Keratinocyte (primary cell): ENCODE measurements around the gene CCNI. TPM values are rescaled to one million over a fixed set of nuclear protein-coding genes. Genes with fewer than 3 reads are reported as not detected.

Experiments used
- DNase-seq: peaks from one replicate; pipeline ENCODE4 v3.0.0-alpha.2; 2011; ENCODE audit warnings: low read depth, missing footprints, low spot score
- FAIRE-seq: peaks from 2 replicates; lab custom pipeline; 2011; peaks lifted over from hg19 to GRCh38; lab: Jason Lieb, UNC
- H2AFZ ChIP-seq: 2 replicates; pipeline ENCODE4 v1.6.0; 2012; ENCODE audit warnings: low read length, control low read depth, inconsistent platforms; ENCODE audit not compliant: control insufficient read depth
- H3K27ac ChIP-seq: 2 replicates; pipeline ENCODE4 v1.5.1; 2011; ENCODE audit warnings: low read length; ENCODE audit not compliant: control insufficient read depth, insufficient read depth
- H3K27me3 ChIP-seq: 3 replicates; pipeline ENCODE4 v1.6.0; 2011; ENCODE audit warnings: low read length; ENCODE audit not compliant: control insufficient read depth, insufficient read depth; ENCODE audit errors: extremely low read depth
- H3K36me3 ChIP-seq, 2 experiments: 2 replicates in 1 of 2; 3 replicates in 1 of 2; pipeline ENCODE4 v1.5.1; 2011; ENCODE audit warnings: low read length in 2 of 2, mild to moderate bottlenecking in 1 of 2; ENCODE audit not compliant: control insufficient read depth in 2 of 2, insufficient read depth in 2 of 2; ENCODE audit errors: extremely low read depth in 1 of 2
- H3K4me1 ChIP-seq: 3 replicates; pipeline ENCODE4 v1.5.1; 2011; ENCODE audit warnings: low read length; ENCODE audit not compliant: control insufficient read depth, insufficient read depth; ENCODE audit errors: extremely low read depth
- H3K4me2 ChIP-seq: 3 replicates; pipeline ENCODE4 v1.6.0; 2011; ENCODE audit warnings: low read depth, low read length; ENCODE audit not compliant: control insufficient read depth, insufficient read depth; ENCODE audit errors: extremely low read depth
- H3K4me3 ChIP-seq, 3 experiments: fragments of 200-600 bp in 1 of 3; sonication (generic) in 1 of 3; 2 replicates in 2 of 3; 3 replicates in 1 of 3; pipeline ENCODE4 v1.5.1; 2011 to 2016; ENCODE audit warnings: low read length in 3 of 3, mild to moderate bottlenecking in 3 of 3, control low read depth in 2 of 3, inconsistent platforms in 1 of 3, low read depth in 1 of 3, mixed read lengths in 1 of 3, mixed run types in 1 of 3, moderate library complexity in 1 of 3; ENCODE audit not compliant: control insufficient read depth in 2 of 3, insufficient read depth in 2 of 3; ENCODE audit errors: extremely low read depth in 1 of 3
- H3K79me2 ChIP-seq: 2 replicates; pipeline ENCODE4 v1.6.0; 2012; ENCODE audit warnings: low read length; ENCODE audit not compliant: control insufficient read depth, insufficient read depth
- H3K9ac ChIP-seq: 3 replicates; pipeline ENCODE4 v1.6.0; 2011; ENCODE audit warnings: low read length; ENCODE audit not compliant: control insufficient read depth, insufficient read depth; ENCODE audit errors: extremely low read depth
- H3K9me1 ChIP-seq: 3 replicates; pipeline ENCODE4 v1.6.0; 2011; ENCODE audit warnings: low read length; ENCODE audit not compliant: control insufficient read depth, insufficient read depth; ENCODE audit errors: extremely low read depth
- H3K9me3 ChIP-seq: 2 replicates; pipeline ENCODE4 v1.5.1; 2012; ENCODE audit warnings: low read depth, low read length; ENCODE audit not compliant: control insufficient read depth
- H4K20me1 ChIP-seq: 3 replicates; pipeline ENCODE4 v1.6.0; 2011; ENCODE audit warnings: low read length; ENCODE audit not compliant: control insufficient read depth, insufficient read depth; ENCODE audit errors: extremely low read depth
- EZH2 ChIP-seq: IDR thresholded peaks from one replicate; pipeline ENCODE4 v1.6.1; 2012; ENCODE audit warnings: inconsistent platforms, mild to moderate bottlenecking, low read length, moderate library complexity
- dilution Hi-C: fragments of 300-500 bp; cut with MboI; formaldehyde crosslinking; loops from one replicate; pipeline ENCODE4 v1.7.0; 2020; ENCODE audit warnings: low sequenced_read_pairs; ENCODE audit not compliant: extremely low pct_ligation_motif_present
- polyA plus RNA-seq, 5 experiments: library from polyadenylated mRNA; depleted of rRNA in 3 of 5; stranded (reverse) in 3 of 5; stranded (forward) in 1 of 5; unstranded in 1 of 5; fragments of >200 nt; gene quantifications; 1 replicate in 1 of 5; 2 replicates in 3 of 5; 3 replicates in 1 of 5; pipeline versions ENCODE4 v1.2.1 to v1.2.3, GENCODE V29; 2011 to 2012; ENCODE audit warnings: missing spikeins in 2 of 5, low read depth in 1 of 5, low replicate concordance in 1 of 5
- TF ChIP-seq, protein P1 (sequence below), 3 experiments: IDR thresholded peaks in 1 of 3; conservative IDR thresholded peaks in 1 of 3; optimal IDR thresholded peaks in 1 of 3; 2 replicates in 2 of 3; 3 replicates in 1 of 3; pipeline versions ENCODE3 to v1.5.1; 2011; ENCODE audit warnings: low read length in 3 of 3, mild to moderate bottlenecking in 3 of 3, moderate library complexity in 2 of 3, control low read depth in 1 of 3, inconsistent platforms in 1 of 3; ENCODE audit not compliant: insufficient read depth in 2 of 3; ENCODE audit errors: extremely low read depth in 1 of 3

Gene CCNI
- polyA plus RNA-seq, 1 donor (not counting 4 experiments of a cell fraction or from before 2014, with no cell fraction given), result 150 TPM

DNA sequence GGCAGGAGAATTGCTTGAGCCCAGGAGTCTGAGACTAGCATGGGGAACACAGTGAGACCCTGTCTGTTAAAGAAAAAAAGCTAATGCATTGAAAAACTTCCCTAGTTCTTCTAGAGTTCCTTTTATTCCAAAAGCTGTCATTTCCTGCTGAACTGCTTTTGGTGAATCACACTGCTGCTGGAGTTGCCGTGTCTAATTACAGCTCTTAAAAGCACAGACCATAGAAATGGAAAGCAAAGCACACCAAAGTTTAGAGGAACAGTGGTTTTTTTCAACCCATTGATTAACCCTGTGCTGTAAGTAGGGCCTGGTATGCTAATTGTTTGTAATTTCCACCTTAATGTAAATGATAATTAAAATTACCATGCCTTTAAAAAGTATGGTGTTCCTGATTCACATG lies 73.9 kb downstream of the CCNI start:
- H3K9ac ChIP-seq, result peak overlapping the region; percentile 0

DNA sequence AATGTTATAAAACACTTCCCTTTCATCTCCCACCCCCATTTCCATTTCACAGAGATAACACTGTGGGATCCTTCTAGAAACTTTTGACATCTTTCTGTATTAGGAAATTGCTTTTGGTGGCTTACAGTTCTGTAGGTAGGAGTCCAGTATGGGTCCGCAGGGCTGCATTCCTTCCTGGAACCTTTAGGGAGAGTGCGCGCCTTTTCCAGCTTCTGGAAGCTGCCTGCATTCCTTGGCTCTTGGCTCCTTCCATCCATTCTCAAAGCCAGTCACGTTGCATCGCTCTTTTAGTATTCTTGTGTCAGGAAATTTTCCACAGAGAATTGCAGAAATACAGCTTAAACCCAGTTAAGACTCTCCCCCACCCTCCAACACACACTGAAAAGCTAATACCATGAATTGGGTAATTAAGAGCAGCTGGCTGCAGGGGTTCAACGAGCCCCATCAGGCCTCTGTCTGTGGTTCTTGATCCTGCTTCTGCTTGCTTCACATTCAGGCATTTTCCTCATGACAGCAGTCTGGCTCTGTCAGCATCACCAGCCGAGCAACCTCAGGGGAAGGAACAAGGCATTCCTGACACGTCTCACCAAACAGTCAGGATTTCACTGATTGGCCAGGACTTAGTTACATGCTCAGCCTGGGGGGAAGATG lies 77.4 kb downstream of the CCNI start:
- TF ChIP-seq EZH2, result no peak
- TF ChIP-seq, protein P1, sequence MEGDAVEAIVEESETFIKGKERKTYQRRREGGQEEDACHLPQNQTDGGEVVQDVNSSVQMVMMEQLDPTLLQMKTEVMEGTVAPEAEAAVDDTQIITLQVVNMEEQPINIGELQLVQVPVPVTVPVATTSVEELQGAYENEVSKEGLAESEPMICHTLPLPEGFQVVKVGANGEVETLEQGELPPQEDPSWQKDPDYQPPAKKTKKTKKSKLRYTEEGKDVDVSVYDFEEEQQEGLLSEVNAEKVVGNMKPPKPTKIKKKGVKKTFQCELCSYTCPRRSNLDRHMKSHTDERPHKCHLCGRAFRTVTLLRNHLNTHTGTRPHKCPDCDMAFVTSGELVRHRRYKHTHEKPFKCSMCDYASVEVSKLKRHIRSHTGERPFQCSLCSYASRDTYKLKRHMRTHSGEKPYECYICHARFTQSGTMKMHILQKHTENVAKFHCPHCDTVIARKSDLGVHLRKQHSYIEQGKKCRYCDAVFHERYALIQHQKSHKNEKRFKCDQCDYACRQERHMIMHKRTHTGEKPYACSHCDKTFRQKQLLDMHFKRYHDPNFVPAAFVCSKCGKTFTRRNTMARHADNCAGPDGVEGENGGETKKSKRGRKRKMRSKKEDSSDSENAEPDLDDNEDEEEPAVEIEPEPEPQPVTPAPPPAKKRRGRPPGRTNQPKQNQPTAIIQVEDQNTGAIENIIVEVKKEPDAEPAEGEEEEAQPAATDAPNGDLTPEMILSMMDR (optimal IDR thresholded peaks at IDR 0.05 in 1 of 3, IDR thresholded peaks at IDR 0.05 in 1 of 3, conservative IDR thresholded peaks at IDR 0.05 in 1 of 3; ENCODE audit: extremely low read depth in 1 of 3, insufficient read depth in 2 of 3, low read length in 3 of 3), result no peak
- no peak for DNase-seq
- no peak overlapping the region for H3K4me3 ChIP-seq
- H3K9me1 ChIP-seq, result no peaks in the 10 kb centered on the region
- no peaks in the 10 kb centered on the region for H3K9me3 ChIP-seq
- peaks cover 6% of the 10 kb centered on the region for H3K79me2 ChIP-seq
- no peak overlapping the region for H3K9ac ChIP-seq
- no peak overlapping the region for H2AFZ ChIP-seq
- FAIRE-seq, result no peak
- no peaks in the 10 kb centered on the region for H3K27me3 ChIP-seq
- no peak overlapping the region for H3K27ac ChIP-seq
- H3K4me2 ChIP-seq, result no peak overlapping the region
- dilution Hi-C loops, result no loop called here
- H4K20me1 ChIP-seq, result no peaks in the 10 kb centered on the region
- H3K4me1 ChIP-seq, result peaks cover 12% of the 10 kb centered on the region
- H3K36me3 ChIP-seq, result peaks cover 6 to 21% of the 10 kb centered on the region in 2 experiments

More for the DNA sequence above, 73.9 kb downstream of the CCNI start:
- Histone ChIP-seq H3K27me3 (no peaks in the 10 kb centered on the region), H3K4me1 (peaks cover 12% of the 10 kb centered on the region), H3K79me2 (no peaks in the 10 kb centered on the region), H3K27ac (no peak overlapping the region), H3K36me3 (peaks cover 4 to 22% of the 10 kb centered on the region in 2 experiments), H3K9me3 (no peaks in the 10 kb centered on the region), H2AFZ (no peak overlapping the region), H3K4me3 (peak overlapping the region in 1 of 3 experiments; percentile 12), H3K4me2 (peak overlapping the region; percentile 65), H3K9me1 (no peaks in the 10 kb centered on the region), H4K20me1 (no peaks in the 10 kb centered on the region)
- FAIRE-seq (peak; percentile 86), DNase-seq (no peak)
- dilution Hi-C loops, result no loop called here
- TF ChIP-seq EZH2, result no peak
- TF ChIP-seq, protein P1 (optimal IDR thresholded peaks at IDR 0.05 in 1 of 3, IDR thresholded peaks at IDR 0.05 in 1 of 3, conservative IDR thresholded peaks at IDR 0.05 in 1 of 3; ENCODE audit: extremely low read depth in 1 of 3, insufficient read depth in 2 of 3, low read length in 3 of 3), result no peak
